Measurements from ENCODE around the gene REG4.
"Not testable (repeated sequence)": the region's sequence is repeated elsewhere in the genome, so short reads cannot be mapped to it uniquely, and the experiment has no call there.

Gene REG4

GRCh38 chr1:119811387-119811786, at the start of gene REG4:
Gene REG4 (minus strand): TSS chr1:119811460. CDS start chr1:119808769, 2,691 bp downstream.
- no peak for DNase-seq

- DNase-seq, result no peak
Observed at GRCh38 chr1:119859647-119860046, 48.4 kb upstream of the REG4 start.

GRCh38 chr1:119858556-119859214, 47.4 kb upstream of the REG4 start:
- not testable (repeated sequence) for DNase-seq

- no peak for DNase-seq
Observed at GRCh38 chr1:119858126-119858525, 46.9 kb upstream of the REG4 start.

GRCh38 chr1:119853155-119853554, 41.9 kb upstream of the REG4 start:
- no peak for DNase-seq

- DNase-seq, result not testable (repeated sequence)
Observed at GRCh38 chr1:119844206-119844605, 32.9 kb upstream of the REG4 start.

- no peak for DNase-seq
Observed at GRCh38 chr1:119841306-119841705, 30.0 kb upstream of the REG4 start.

GRCh38 chr1:119840745-119841144, 29.5 kb upstream of the REG4 start:
- no peak for DNase-seq

- DNase-seq, result no peak
Observed at GRCh38 chr1:119838236-119838635, 27.0 kb upstream of the REG4 start.

GRCh38 chr1:119834990-119835389, 23.7 kb upstream of the REG4 start:
- no peak for DNase-seq

- DNase-seq, result no peak
Observed at GRCh38 chr1:119831027-119831426, 19.8 kb upstream of the REG4 start.

GRCh38 chr1:119829625-119830024, 18.4 kb upstream of the REG4 start:
- DNase-seq, result no peak

GRCh38 chr1:119829006-119829405, 17.7 kb upstream of the REG4 start:
- DNase-seq, result not testable (repeated sequence)

- no peak for DNase-seq
Observed at GRCh38 chr1:119828266-119828665, 17.0 kb upstream of the REG4 start.

- DNase-seq, result no peak
Observed at GRCh38 chr1:119827010-119827409, 15.8 kb upstream of the REG4 start.

- no peak for DNase-seq
Observed at GRCh38 chr1:119822406-119822805, 11.1 kb upstream of the REG4 start.

- DNase-seq, result no peak
Observed at GRCh38 chr1:119818181-119818580, 6.9 kb upstream of the REG4 start.

- no peak for DNase-seq
Observed at GRCh38 chr1:119816407-119816806, 5.1 kb upstream of the REG4 start.

- no peak for DNase-seq
Observed at GRCh38 chr1:119815928-119816327, 4.7 kb upstream of the REG4 start.

- no peak for DNase-seq
Observed at GRCh38 chr1:119815361-119815760, 4.1 kb upstream of the REG4 start.

GRCh38 chr1:119814288-119814687, 3.0 kb upstream of the REG4 start:
- no peak for DNase-seq

GRCh38 chr1:119811985-119812557, 811 bp upstream of the REG4 start:
- no peak for DNase-seq

- peak in 52 of 58 donors; percentile 0 to 75 (median 36) for DNase-seq
Observed at GRCh38 chr1:119808972-119809550, 2.2 kb downstream of the REG4 start.
